GM23338 (cell line): ENCODE measurements around the gene MTHFD1L. TPM values are rescaled to one million over a fixed set of nuclear protein-coding genes. Genes with fewer than 3 reads are reported as not detected.

ENCODE experiments used
- ATAC-seq: fragments of 200-7000 bp; cut with Tn5 transposase; 3 replicates; pipeline ENCODE4 v1.9.1; 2020
- DNase-seq: peaks from one replicate; pipeline ENCODE4 v3.0.0-alpha.2; 2015; ENCODE audit warnings: low spot score
- H2AFZ ChIP-seq: fragments of 200-600 bp; sonication (generic); 2 replicates; pipeline ENCODE4 v1.8.0; 2016; ENCODE audit warnings: antibody characterized with exemption, mild to moderate bottlenecking, moderate library complexity
- H3F3A ChIP-seq: fragments of 200-600 bp; sonication (generic); replicated peaks from 2 replicates; pipeline ENCODE4 v1.8.0; 2017; ENCODE audit warnings: antibody characterized with exemption, mixed run types, low read depth
- H3K27ac ChIP-seq: fragments of 200-600 bp; sonication (generic); 2 replicates; pipeline ENCODE4 v1.6.1; 2016; ENCODE audit warnings: low read depth
- H3K27me3 ChIP-seq: fragments of 200-600 bp; sonication (generic); 2 replicates; pipeline ENCODE4 v1.8.0; 2016; ENCODE audit warnings: mild to moderate bottlenecking, mixed run types, moderate library complexity; ENCODE audit not compliant: insufficient read depth
- H3K36me3 ChIP-seq: fragments of 200-600 bp; sonication (generic); 2 replicates; pipeline ENCODE4 v1.8.0; 2016; ENCODE audit warnings: mild to moderate bottlenecking; ENCODE audit not compliant: insufficient read depth
- H3K4me1 ChIP-seq: fragments of 200-600 bp; sonication (generic); 2 replicates; pipeline ENCODE4 v1.8.0; 2016; ENCODE audit warnings: mild to moderate bottlenecking, moderate library complexity; ENCODE audit not compliant: insufficient read depth
- H3K4me2 ChIP-seq: fragments of 200-600 bp; sonication (generic); 2 replicates; pipeline ENCODE4 v1.7.1; 2017; ENCODE audit warnings: mixed run types
- H3K4me3 ChIP-seq: fragments of 200-600 bp; sonication (generic); 2 replicates; pipeline ENCODE4 v1.6.1; 2016; ENCODE audit warnings: mixed run types
- H3K79me2 ChIP-seq: fragments of 200-600 bp; sonication (generic); replicated peaks from 2 replicates; pipeline ENCODE4 v1.8.0; 2017; ENCODE audit warnings: mild to moderate bottlenecking; ENCODE audit not compliant: insufficient read depth
- H3K9me2 ChIP-seq: fragments of 200-600 bp; sonication (generic); 2 replicates; pipeline ENCODE4 v1.8.0; 2017; ENCODE audit not compliant: insufficient read depth
- H4K20me1 ChIP-seq: fragments of 200-600 bp; sonication (generic); replicated peaks from 2 replicates; pipeline ENCODE4 v1.8.0; 2017; ENCODE audit warnings: mild to moderate bottlenecking; ENCODE audit not compliant: insufficient read depth
- H3K27ac Mint-ChIP-seq: 2 replicates; pipeline ENCODE4 v1.8.0; 2020; ENCODE audit warnings: inconsistent platforms, mild to moderate bottlenecking, moderate library complexity, mixed read lengths
- H3K27me3 Mint-ChIP-seq: 3 replicates; pipeline ENCODE4 v1.8.0; 2022; ENCODE audit warnings: low read depth, mild to moderate bottlenecking, moderate library complexity, mixed read lengths, inconsistent platforms; ENCODE audit not compliant: insufficient read depth, poor library complexity
- H3K36me3 Mint-ChIP-seq: 3 replicates; pipeline ENCODE4 v1.8.0; 2021; ENCODE audit warnings: low read depth, mild to moderate bottlenecking, inconsistent platforms, moderate library complexity, mixed read lengths
- H3K4me1 Mint-ChIP-seq: 3 replicates; pipeline ENCODE4 v1.8.0; 2020; ENCODE audit warnings: mild to moderate bottlenecking, inconsistent platforms, mixed read lengths
- H3K4me3 Mint-ChIP-seq: 3 replicates; pipeline ENCODE4 v1.8.0; 2021; ENCODE audit warnings: moderate library complexity, mild to moderate bottlenecking, inconsistent platforms, mixed read lengths
- H3K9me3 Mint-ChIP-seq: 3 replicates; pipeline ENCODE4 v1.8.0; 2020; ENCODE audit warnings: moderate library complexity, mild to moderate bottlenecking, inconsistent platforms, mixed read lengths
- CREB1 ChIP-seq: fragments of 250-450 bp; sonication (Bioruptor Pico); IDR thresholded peaks from 2 replicates; pipeline ENCODE4 v1.5.0; 2020; ENCODE audit warnings: low read depth, mild to moderate bottlenecking, moderate library complexity
- EZH2 ChIP-seq: fragments of 200-600 bp; sonication (generic); IDR thresholded peaks from one replicate; pipeline ENCODE4 v1.8.0; 2017; ENCODE audit warnings: antibody characterized with exemption, mild to moderate bottlenecking, low read depth; ENCODE audit not compliant: unreplicated experiment
- EZH2phosphoT487 ChIP-seq: fragments of 200-600 bp; sonication (generic); IDR thresholded peaks from one replicate; pipeline ENCODE4 v1.8.1; 2018; ENCODE audit warnings: antibody characterized with exemption; ENCODE audit not compliant: unreplicated experiment
- JUNB ChIP-seq: IDR thresholded peaks from one replicate; pipeline ENCODE4 v1.6.1; 2016; ENCODE audit warnings: antibody characterized with exemption; ENCODE audit not compliant: unreplicated experiment
- NANOG ChIP-seq: IDR thresholded peaks from 2 replicates; pipeline ENCODE4 v1.6.1; 2016; ENCODE audit warnings: antibody characterized with exemption, borderline replicate concordance
- POLR2AphosphoS5 ChIP-seq: IDR thresholded peaks from 2 replicates; pipeline ENCODE4 v1.6.1; 2016; ENCODE audit warnings: antibody characterized with exemption, low read depth
- STAT1 ChIP-seq: IDR thresholded peaks from one replicate; pipeline ENCODE4 v1.6.1; 2016; ENCODE audit warnings: antibody characterized with exemption; ENCODE audit not compliant: unreplicated experiment
- ZNF331 ChIP-seq: fragments of 250-450 bp; sonication (Bioruptor Pico); IDR thresholded peaks from 2 replicates; pipeline ENCODE4 v1.5.0; 2020; ENCODE audit warnings: low read depth, mild to moderate bottlenecking, moderate library complexity
- polyA plus RNA-seq: library from polyadenylated mRNA; unstranded; fragments of >200 nt; fragmentation: Nextera tagmentation; extraction: Ambion mirVana; gene quantifications from 2 replicates; pipeline ENCODE4 v1.2.1, GENCODE V29; 2016
- total RNA-seq: library from RNA; depleted of rRNA; stranded (reverse); fragments of >200 nt; shearing (Covaris generic); gene quantifications from 2 replicates; pipeline ENCODE4 v1.2.3, GENCODE V29; 2014
- TF ChIP-seq, protein P1 (sequence below), 2 experiments: fragments of 200-600 bp in 1 of 2; sonication (generic) in 1 of 2; conservative IDR thresholded peaks; 2 replicates each; pipeline versions ENCODE4 v1.5.1 to v1.6.1; 2016 to 2017; ENCODE audit warnings: antibody characterized with exemption in 2 of 2, low read depth in 2 of 2, mild to moderate bottlenecking in 2 of 2, moderate library complexity in 1 of 2
- TF ChIP-seq, protein P2 (sequence below): IDR thresholded peaks from 2 replicates; pipeline ENCODE4 v1.6.1; 2016; ENCODE audit warnings: antibody characterized with exemption
- TF ChIP-seq, protein P3 (sequence below): IDR thresholded peaks from one replicate; pipeline ENCODE4 v1.6.1; 2018; ENCODE audit warnings: antibody characterized with exemption; ENCODE audit not compliant: unreplicated experiment
- TF ChIP-seq, protein P4 (sequence below): fragments of 250-450 bp; sonication (Bioruptor Pico); IDR thresholded peaks from 2 replicates; pipeline ENCODE4 v1.5.0; 2020; ENCODE audit warnings: mild to moderate bottlenecking, moderate library complexity

The MTHFD1L gene
- total and polyA plus RNA-seq, 2 experiments from 2014 or later, result 53.2 to 66.8 TPM

DNA sequence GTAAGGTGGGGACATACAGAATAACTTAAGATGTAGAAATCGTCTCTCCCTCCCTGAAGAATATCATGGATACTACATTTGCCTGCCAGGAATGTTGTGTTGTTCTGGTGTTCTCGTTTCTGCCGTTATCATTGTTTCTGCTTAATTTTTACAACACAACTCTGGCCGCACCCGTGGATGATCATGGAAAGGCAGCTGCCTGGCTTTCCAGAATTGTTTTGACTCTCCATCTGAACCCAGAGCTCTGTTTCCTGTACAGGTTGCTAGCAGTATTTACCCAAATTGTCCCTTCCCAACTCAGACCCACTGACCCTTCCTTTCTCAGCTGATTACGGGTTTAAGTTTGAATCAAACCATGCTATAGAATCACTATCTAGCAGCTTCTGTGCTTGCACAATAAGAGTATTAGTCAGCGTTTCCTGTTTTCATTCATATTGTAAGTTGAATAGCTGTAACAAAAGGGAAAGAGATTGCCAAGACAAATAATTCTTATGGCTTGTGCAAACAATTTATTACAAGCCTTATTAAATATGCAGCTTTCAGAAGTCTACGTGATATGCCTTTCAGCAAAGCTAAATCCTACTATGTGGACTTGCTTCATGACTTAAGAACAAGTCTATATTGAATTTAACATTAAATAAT lies 139.0 kb downstream of the MTHFD1L start:
- H3K4me2 ChIP-seq, result no peak overlapping the region
- H3K4me3 Mint-ChIP-seq, result no peak overlapping the region
- H3F3A ChIP-seq, result no peaks in the 10 kb centered on the region
- H4K20me1 ChIP-seq, result 0 out of 2 replicates have a peak, but pooled peaks cover 2% of the 10 kb centered on the region
- H3K4me1 ChIP-seq, result peaks cover 15% of the 10 kb centered on the region
- H3K4me1 Mint-ChIP-seq, result peaks cover 45% of the 10 kb centered on the region
- no peaks in the 10 kb centered on the region for H3K9me3 Mint-ChIP-seq
- H3K27me3 Mint-ChIP-seq, result peaks cover 5% of the 10 kb centered on the region
- no peak overlapping the region for H3K4me3 ChIP-seq
- no peak for DNase-seq
- H3K27ac ChIP-seq, result peak overlapping the region; percentile 52; the same call in 1 of the 2 replicates
- no peaks in the 10 kb centered on the region for H3K27me3 ChIP-seq
- H3K36me3 Mint-ChIP-seq, result no peaks in the 10 kb centered on the region; the same call in 1 of the 3 replicates
- H3K79me2 ChIP-seq, result no peaks in the 10 kb centered on the region
- no peak overlapping the region for H2AFZ ChIP-seq
- no peaks in the 10 kb centered on the region for H3K36me3 ChIP-seq
- peak overlapping the region; percentile 79 for H3K27ac Mint-ChIP-seq
- no peak for ATAC-seq
- TF ChIP-seq NANOG (no peak), CREB1 (CRISPR knock-in tag) (no peak), STAT1 (no peak), ZNF331 (CRISPR knock-in tag) (no peak), EZH2 (no peak), EZH2phosphoT487 (no peak), JUNB (no peak), POLR2AphosphoS5 (no peak)
- TF ChIP-seq, protein P1, sequence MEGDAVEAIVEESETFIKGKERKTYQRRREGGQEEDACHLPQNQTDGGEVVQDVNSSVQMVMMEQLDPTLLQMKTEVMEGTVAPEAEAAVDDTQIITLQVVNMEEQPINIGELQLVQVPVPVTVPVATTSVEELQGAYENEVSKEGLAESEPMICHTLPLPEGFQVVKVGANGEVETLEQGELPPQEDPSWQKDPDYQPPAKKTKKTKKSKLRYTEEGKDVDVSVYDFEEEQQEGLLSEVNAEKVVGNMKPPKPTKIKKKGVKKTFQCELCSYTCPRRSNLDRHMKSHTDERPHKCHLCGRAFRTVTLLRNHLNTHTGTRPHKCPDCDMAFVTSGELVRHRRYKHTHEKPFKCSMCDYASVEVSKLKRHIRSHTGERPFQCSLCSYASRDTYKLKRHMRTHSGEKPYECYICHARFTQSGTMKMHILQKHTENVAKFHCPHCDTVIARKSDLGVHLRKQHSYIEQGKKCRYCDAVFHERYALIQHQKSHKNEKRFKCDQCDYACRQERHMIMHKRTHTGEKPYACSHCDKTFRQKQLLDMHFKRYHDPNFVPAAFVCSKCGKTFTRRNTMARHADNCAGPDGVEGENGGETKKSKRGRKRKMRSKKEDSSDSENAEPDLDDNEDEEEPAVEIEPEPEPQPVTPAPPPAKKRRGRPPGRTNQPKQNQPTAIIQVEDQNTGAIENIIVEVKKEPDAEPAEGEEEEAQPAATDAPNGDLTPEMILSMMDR (conservative IDR thresholded peaks at IDR 0.05; ENCODE audit: low read depth in 2 of 2), result no peak
- TF ChIP-seq, protein P2, sequence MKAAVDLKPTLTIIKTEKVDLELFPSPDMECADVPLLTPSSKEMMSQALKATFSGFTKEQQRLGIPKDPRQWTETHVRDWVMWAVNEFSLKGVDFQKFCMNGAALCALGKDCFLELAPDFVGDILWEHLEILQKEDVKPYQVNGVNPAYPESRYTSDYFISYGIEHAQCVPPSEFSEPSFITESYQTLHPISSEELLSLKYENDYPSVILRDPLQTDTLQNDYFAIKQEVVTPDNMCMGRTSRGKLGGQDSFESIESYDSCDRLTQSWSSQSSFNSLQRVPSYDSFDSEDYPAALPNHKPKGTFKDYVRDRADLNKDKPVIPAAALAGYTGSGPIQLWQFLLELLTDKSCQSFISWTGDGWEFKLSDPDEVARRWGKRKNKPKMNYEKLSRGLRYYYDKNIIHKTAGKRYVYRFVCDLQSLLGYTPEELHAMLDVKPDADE, result no peak
- TF ChIP-seq, protein P3, sequence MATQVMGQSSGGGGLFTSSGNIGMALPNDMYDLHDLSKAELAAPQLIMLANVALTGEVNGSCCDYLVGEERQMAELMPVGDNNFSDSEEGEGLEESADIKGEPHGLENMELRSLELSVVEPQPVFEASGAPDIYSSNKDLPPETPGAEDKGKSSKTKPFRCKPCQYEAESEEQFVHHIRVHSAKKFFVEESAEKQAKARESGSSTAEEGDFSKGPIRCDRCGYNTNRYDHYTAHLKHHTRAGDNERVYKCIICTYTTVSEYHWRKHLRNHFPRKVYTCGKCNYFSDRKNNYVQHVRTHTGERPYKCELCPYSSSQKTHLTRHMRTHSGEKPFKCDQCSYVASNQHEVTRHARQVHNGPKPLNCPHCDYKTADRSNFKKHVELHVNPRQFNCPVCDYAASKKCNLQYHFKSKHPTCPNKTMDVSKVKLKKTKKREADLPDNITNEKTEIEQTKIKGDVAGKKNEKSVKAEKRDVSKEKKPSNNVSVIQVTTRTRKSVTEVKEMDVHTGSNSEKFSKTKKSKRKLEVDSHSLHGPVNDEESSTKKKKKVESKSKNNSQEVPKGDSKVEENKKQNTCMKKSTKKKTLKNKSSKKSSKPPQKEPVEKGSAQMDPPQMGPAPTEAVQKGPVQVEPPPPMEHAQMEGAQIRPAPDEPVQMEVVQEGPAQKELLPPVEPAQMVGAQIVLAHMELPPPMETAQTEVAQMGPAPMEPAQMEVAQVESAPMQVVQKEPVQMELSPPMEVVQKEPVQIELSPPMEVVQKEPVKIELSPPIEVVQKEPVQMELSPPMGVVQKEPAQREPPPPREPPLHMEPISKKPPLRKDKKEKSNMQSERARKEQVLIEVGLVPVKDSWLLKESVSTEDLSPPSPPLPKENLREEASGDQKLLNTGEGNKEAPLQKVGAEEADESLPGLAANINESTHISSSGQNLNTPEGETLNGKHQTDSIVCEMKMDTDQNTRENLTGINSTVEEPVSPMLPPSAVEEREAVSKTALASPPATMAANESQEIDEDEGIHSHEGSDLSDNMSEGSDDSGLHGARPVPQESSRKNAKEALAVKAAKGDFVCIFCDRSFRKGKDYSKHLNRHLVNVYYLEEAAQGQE, result no peak
- TF ChIP-seq, protein P4, sequence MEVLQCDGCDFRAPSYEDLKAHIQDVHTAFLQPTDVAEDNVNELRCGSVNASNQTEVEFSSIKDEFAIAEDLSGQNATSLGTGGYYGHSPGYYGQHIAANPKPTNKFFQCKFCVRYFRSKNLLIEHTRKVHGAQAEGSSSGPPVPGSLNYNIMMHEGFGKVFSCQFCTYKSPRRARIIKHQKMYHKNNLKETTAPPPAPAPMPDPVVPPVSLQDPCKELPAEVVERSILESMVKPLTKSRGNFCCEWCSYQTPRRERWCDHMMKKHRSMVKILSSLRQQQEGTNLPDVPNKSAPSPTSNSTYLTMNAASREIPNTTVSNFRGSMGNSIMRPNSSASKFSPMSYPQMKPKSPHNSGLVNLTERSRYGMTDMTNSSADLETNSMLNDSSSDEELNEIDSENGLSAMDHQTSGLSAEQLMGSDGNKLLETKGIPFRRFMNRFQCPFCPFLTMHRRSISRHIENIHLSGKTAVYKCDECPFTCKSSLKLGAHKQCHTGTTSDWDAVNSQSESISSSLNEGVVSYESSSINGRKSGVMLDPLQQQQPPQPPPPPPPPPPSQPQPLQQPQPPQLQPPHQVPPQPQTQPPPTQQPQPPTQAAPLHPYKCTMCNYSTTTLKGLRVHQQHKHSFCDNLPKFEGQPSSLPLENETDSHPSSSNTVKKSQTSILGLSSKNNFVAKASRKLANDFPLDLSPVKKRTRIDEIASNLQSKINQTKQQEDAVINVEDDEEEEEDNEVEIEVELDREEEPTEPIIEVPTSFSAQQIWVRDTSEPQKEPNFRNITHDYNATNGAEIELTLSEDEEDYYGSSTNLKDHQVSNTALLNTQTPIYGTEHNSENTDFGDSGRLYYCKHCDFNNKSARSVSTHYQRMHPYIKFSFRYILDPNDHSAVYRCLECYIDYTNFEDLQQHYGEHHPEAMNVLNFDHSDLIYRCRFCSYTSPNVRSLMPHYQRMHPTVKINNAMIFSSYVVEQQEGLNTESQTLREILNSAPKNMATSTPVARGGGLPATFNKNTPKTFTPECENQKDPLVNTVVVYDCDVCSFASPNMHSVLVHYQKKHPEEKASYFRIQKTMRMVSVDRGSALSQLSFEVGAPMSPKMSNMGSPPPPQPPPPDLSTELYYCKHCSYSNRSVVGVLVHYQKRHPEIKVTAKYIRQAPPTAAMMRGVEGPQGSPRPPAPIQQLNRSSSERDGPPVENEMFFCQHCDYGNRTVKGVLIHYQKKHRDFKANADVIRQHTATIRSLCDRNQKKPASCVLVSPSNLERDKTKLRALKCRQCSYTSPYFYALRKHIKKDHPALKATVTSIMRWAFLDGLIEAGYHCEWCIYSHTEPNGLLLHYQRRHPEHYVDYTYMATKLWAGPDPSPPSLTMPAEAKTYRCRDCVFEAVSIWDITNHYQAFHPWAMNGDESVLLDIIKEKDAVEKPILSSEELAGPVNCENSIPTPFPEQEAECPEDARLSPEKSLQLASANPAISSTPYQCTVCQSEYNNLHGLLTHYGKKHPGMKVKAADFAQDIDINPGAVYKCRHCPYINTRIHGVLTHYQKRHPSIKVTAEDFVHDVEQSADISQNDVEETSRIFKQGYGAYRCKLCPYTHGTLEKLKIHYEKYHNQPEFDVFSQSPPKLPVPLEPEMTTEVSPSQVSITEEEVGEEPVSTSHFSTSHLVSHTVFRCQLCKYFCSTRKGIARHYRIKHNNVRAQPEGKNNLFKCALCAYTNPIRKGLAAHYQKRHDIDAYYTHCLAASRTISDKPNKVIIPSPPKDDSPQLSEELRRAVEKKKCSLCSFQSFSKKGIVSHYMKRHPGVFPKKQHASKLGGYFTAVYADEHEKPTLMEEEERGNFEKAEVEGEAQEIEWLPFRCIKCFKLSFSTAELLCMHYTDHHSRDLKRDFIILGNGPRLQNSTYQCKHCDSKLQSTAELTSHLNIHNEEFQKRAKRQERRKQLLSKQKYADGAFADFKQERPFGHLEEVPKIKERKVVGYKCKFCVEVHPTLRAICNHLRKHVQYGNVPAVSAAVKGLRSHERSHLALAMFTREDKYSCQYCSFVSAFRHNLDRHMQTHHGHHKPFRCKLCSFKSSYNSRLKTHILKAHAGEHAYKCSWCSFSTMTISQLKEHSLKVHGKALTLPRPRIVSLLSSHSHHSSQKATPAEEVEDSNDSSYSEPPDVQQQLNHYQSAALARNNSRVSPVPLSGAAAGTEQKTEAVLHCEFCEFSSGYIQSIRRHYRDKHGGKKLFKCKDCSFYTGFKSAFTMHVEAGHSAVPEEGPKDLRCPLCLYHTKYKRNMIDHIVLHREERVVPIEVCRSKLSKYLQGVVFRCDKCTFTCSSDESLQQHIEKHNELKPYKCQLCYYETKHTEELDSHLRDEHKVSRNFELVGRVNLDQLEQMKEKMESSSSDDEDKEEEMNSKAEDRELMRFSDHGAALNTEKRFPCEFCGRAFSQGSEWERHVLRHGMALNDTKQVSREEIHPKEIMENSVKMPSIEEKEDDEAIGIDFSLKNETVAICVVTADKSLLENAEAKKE (CRISPR knock-in tag), result no peak
- H3K9me2 ChIP-seq, result no peaks in the 10 kb centered on the region
